C4-2B (cell line): Measurements from ENCODE around the gene ST3GAL5.

ENCODE experiments used
- H3K27ac ChIP-seq: fragments of 450-650 bp; 2 replicates; pipeline ENCODE4 v1.5.1; 2017
- ZFX ChIP-seq: fragments of 450-650 bp; IDR thresholded peaks from 2 replicates; pipeline ENCODE4 v1.6.1; 2017
- TF ChIP-seq, protein P1 (sequence below): fragments of 450-650 bp; conservative IDR thresholded peaks from 2 replicates; pipeline ENCODE4 v1.5.1; 2017; ENCODE audit warnings: mild to moderate bottlenecking

Gene ST3GAL5

GRCh38 chr2:85847051-85847588 is 41.7 kb downstream of the ST3GAL5 start:
- H3K27ac ChIP-seq: no peak overlapping the region
- TF ChIP-seq, protein P1, sequence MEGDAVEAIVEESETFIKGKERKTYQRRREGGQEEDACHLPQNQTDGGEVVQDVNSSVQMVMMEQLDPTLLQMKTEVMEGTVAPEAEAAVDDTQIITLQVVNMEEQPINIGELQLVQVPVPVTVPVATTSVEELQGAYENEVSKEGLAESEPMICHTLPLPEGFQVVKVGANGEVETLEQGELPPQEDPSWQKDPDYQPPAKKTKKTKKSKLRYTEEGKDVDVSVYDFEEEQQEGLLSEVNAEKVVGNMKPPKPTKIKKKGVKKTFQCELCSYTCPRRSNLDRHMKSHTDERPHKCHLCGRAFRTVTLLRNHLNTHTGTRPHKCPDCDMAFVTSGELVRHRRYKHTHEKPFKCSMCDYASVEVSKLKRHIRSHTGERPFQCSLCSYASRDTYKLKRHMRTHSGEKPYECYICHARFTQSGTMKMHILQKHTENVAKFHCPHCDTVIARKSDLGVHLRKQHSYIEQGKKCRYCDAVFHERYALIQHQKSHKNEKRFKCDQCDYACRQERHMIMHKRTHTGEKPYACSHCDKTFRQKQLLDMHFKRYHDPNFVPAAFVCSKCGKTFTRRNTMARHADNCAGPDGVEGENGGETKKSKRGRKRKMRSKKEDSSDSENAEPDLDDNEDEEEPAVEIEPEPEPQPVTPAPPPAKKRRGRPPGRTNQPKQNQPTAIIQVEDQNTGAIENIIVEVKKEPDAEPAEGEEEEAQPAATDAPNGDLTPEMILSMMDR: no peak
- TF ChIP-seq ZFX: no peak

DNA sequence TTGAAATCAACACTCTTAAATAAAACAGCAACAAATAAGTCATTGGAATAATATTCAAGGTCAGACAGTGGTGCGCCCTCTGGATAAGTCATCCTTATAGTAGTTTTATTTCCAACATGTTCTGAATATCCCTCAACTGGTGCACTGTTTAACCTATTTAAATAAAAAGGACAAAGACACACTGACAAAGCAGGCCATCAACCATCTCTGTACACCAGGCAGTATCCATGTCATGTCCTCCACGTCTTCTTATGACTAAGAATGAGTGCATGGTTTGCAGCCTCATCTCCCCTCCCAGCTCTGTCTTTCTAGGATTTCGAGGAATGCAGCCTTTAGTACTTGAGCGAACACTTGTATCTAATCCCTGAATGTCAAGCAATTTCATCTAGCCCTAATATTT is 42.4 kb downstream of the ST3GAL5 start:
- TF ChIP-seq, protein P1: no peak
- TF ChIP-seq ZFX: no peak
- H3K27ac ChIP-seq: no peak overlapping the region

GRCh38 chr2:85844486-85844885 is 44.3 kb downstream of the ST3GAL5 start:
- H3K27ac ChIP-seq: no peak overlapping the region

GRCh38 chr2:85843543-85843942 is 45.2 kb downstream of the ST3GAL5 start:
- H3K27ac ChIP-seq: no peak overlapping the region
- TF ChIP-seq, protein P1: peak; percentile 90
- no peak for TF ChIP-seq ZFX

More at GRCh38 chr2:85844486-85844885, 44.3 kb downstream of the ST3GAL5 start:
- TF ChIP-seq, protein P1: no peak
- no peak for TF ChIP-seq ZFX

- no peak for TF ChIP-seq ZFX
- TF ChIP-seq, protein P1: no peak
- H3K27ac ChIP-seq: no peak overlapping the region
Measured at GRCh38 chr2:85840091-85840490, 48.7 kb downstream of the ST3GAL5 start.

- TF ChIP-seq, protein P1: no peak
- TF ChIP-seq ZFX: no peak
- H3K27ac ChIP-seq: no peak overlapping the region
Measured at GRCh38 chr2:85839461-85839860, 49.3 kb downstream of the ST3GAL5 start.

- no peak for TF ChIP-seq ZFX
- TF ChIP-seq, protein P1: no peak
- H3K27ac ChIP-seq: no peak overlapping the region
Measured at GRCh38 chr2:85838641-85839040, 50.1 kb downstream of the ST3GAL5 start.
